HFF-Myc (cell line): ENCODE data around the gene PDIA2.

Experiments used
- DNase-seq: peaks from one replicate; pipeline ENCODE4 v3.0.0-alpha.2; 2011; ENCODE audit warnings: low read depth; ENCODE audit errors: extremely low read depth
- H3K4me3 ChIP-seq: replicated peaks from 2 replicates; pipeline ENCODE4 v1.5.1; 2011; ENCODE audit warnings: low read depth, mild to moderate bottlenecking, control low read depth, low read length
- CTCF ChIP-seq: IDR thresholded peaks from 2 replicates; pipeline ENCODE4 v1.5.1; 2012; ENCODE audit warnings: mild to moderate bottlenecking, low read depth, low read length, control low read depth; ENCODE audit errors: missing control alignments

The PDIA2 gene

GRCh38 chr16:286491-287297 lies 3.7 kb downstream of the PDIA2 start:
- no peak overlapping the region for H3K4me3 ChIP-seq
- DNase-seq = no peak
- no peak for TF ChIP-seq CTCF

GRCh38 chr16:287298-287811 lies 4.4 kb downstream of the PDIA2 start:
- TF ChIP-seq CTCF = no peak
- DNase-seq = no peak
- H3K4me3 ChIP-seq = no peak overlapping the region

- no peak for TF ChIP-seq CTCF
- no peak for DNase-seq
- H3K4me3 ChIP-seq = no peak overlapping the region
These were observed 5.3 kb downstream of the PDIA2 start for GRCh38 chr16:287981-288920.

- TF ChIP-seq CTCF = no peak
- DNase-seq = no peak
- H3K4me3 ChIP-seq = no peak overlapping the region
These were observed 6.5 kb downstream of the PDIA2 start for GRCh38 chr16:289395-289997.

GRCh38 chr16:290015-290680 lies 7.2 kb downstream of the PDIA2 start:
- no peak for DNase-seq
- TF ChIP-seq CTCF = no peak
- H3K4me3 ChIP-seq = no peak overlapping the region
